Choroid plexus epithelial cell (primary cell): Measurements from ENCODE around the gene GPM6B.

Experiments
- DNase-seq: peaks from one replicate; pipeline ENCODE4 v3.0.0-alpha.2; 2010; ENCODE audit warnings: low read depth
- H3K4me3 ChIP-seq: 2 replicates; pipeline ENCODE4 v1.5.1; 2011; ENCODE audit warnings: low read depth, mild to moderate bottlenecking, control low read depth, low read length, moderate library complexity
- TF ChIP-seq, protein P1 (sequence below): conservative IDR thresholded peaks from 2 replicates; pipeline ENCODE4 v1.5.1; 2011; ENCODE audit warnings: low read depth, mild to moderate bottlenecking, control low read depth, inconsistent platforms, low read length, moderate library complexity

GPM6B gene

DNA sequence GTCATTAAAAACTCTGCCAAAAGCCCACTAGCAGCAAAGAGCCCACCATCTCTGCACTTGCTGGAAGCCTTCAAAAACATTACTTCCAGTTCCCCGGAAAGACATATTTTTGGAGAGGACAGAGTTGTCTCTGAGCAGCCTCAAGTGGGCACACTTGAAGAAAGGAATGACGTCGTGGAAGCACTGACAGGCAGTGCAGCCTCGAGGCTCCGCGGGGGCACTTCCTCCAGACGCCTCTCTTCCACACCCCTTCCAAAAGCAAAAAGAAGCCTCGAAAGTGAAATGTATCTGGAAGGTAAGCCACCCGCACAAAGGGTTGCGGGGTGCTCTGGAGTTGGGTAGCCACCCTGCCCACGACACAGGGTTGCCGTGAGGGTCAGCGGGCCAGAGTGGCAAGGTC lies 56.5 kb downstream of the GPM6B start:
- no peak overlapping the region for H3K4me3 ChIP-seq
- TF ChIP-seq, protein P1, sequence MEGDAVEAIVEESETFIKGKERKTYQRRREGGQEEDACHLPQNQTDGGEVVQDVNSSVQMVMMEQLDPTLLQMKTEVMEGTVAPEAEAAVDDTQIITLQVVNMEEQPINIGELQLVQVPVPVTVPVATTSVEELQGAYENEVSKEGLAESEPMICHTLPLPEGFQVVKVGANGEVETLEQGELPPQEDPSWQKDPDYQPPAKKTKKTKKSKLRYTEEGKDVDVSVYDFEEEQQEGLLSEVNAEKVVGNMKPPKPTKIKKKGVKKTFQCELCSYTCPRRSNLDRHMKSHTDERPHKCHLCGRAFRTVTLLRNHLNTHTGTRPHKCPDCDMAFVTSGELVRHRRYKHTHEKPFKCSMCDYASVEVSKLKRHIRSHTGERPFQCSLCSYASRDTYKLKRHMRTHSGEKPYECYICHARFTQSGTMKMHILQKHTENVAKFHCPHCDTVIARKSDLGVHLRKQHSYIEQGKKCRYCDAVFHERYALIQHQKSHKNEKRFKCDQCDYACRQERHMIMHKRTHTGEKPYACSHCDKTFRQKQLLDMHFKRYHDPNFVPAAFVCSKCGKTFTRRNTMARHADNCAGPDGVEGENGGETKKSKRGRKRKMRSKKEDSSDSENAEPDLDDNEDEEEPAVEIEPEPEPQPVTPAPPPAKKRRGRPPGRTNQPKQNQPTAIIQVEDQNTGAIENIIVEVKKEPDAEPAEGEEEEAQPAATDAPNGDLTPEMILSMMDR, result no peak
- no peak for DNase-seq

DNA sequence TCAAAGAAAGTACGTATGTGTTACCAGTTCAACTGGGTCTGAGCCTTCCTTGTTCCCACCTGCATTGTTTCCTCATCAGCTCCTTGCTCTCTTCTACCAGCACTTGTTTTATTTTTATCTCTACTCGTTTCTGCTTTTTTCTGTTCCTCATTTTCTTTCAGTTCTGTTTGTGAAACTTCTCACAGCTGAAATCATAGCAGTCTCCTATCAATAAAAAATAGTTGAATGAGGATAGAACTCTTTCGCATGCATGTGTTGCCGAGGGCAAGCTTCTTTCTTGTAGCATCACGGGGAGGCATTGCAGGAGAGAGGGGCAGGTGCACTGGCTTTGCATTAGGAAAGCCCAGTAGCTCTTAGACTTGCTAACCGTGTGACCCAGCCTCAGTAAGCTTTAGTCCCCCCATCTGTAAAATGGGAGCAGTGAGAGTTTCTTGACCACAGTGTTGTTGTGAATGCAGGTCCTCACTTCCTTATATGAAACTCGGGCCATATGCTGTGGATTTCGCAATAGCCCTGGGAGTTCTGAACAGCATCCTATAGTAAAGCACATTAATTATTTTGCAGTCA lies 57.7 kb downstream of the GPM6B start:
- no peak for DNase-seq
- TF ChIP-seq, protein P1, result no peak
- no peak overlapping the region for H3K4me3 ChIP-seq

DNA sequence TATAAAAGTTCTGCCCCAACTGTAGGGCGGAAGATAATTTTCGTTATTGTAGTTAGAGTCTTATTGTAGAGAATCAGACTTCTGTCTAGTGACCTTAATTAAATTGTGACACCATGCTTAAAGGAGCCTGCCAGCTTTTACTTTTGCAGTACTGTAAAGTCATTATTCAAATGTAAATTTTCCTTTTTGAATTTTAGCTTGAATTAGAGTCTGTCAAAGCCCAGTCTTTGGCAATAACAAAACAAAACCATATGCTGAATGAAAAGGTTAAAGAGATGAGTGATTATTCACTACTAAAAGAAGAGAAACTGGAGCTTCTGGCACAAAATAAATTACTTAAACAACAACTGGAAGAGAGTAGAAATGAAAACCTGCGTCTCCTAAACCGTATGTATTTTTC lies 60.5 kb downstream of the GPM6B start:
- TF ChIP-seq, protein P1, result no peak
- no peak for DNase-seq
- H3K4me3 ChIP-seq, result no peak overlapping the region

DNA sequence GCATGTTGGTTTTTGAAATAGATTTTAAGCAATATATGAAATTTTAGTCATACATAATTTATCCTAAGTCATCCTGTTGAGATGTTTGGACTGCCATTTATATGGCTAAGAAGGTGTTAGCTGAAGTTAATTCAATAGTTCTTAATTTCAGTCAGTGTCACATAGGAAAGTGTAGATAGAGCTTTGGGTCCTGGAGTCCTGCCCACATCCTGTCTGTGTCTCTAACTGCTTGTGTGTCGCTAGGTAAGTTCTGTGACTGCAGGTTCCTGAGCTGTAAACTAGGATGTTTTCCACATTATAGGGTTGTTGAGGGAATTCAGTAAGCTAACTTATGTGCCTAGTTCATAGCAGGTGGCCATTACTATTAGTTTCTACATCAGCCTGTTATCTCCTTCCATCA lies 61.6 kb downstream of the GPM6B start:
- TF ChIP-seq, protein P1, result no peak

DNA sequence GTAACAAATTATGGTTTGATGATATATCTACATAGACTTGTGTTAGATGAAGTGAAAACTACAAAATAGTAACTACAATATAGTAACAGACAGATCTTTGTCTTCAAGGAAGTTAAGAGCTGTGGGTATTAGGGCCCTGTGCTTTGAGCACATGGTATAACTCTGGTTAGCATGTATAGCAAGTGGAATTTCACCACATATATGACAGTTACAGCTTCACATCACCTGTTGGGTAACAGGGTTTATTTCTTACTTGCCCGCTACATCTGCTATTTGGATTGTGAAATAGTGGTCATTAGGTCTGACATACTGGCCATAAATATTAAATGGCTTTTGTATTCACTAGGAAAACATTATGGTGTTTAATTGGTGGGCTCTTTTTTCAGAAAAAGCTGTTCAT lies 62.1 kb downstream of the GPM6B start:
- TF ChIP-seq, protein P1, result no peak
- H3K4me3 ChIP-seq, result no peak overlapping the region
- no peak for DNase-seq

More for the DNA sequence above, 61.6 kb downstream of the GPM6B start:
- H3K4me3 ChIP-seq, result no peak overlapping the region
- no peak for DNase-seq

DNA sequence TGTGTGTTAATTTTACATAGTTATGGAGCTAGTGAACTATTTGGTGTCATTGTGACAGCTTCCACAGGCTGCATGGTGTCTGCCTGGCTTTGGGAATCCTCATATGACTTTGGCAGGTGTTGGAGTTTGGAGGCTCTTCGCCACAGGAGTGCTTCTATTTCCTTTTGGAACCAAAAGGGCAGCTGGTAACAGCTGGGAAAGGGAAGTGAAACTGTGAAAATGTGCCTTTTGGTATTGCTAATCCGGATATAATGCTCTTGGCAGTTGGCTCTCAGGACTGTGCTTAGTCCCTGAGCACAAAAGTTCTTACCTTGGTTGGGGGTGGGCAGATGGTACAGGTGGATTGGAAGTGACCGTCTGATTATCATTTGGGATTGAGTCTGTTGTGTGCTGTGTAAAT lies 64.2 kb downstream of the GPM6B start:
- TF ChIP-seq, protein P1, result no peak
- no peak overlapping the region for H3K4me3 ChIP-seq
- no peak for DNase-seq

DNA sequence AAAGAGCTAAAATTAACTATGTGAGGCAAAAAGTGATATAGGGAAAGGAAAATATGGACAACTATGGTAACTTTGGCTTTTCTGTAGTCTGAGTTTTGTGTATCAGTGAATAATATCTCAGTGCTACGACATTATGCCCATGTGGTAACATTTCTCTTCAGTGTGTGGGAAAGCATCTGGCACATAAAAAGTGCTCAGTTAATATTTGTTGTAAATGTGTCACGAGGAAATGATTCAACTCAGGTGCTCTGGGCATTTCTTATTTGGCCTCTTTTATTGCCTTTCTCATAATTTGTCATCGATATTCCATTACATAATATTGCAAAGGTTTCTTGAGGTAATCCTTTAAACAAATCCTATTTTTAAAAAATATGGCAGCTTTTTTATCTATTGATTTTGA lies 64.8 kb downstream of the GPM6B start:
- no peak overlapping the region for H3K4me3 ChIP-seq
- no peak for DNase-seq
- TF ChIP-seq, protein P1, result no peak
